Activated CD8-positive, alpha-beta memory T cell treated with anti-CD3 and anti-CD28 coated beads for 4 hours (primary cell): Measurements from ENCODE around the gene DEAF1.

ENCODE experiments used
- DNase-seq, 2 donors: peaks; one replicate each; pipeline ENCODE4 v3.0.0-alpha.2; 2020; ENCODE audit warnings: low read depth in 2 of 2

DEAF1 gene

DNA sequence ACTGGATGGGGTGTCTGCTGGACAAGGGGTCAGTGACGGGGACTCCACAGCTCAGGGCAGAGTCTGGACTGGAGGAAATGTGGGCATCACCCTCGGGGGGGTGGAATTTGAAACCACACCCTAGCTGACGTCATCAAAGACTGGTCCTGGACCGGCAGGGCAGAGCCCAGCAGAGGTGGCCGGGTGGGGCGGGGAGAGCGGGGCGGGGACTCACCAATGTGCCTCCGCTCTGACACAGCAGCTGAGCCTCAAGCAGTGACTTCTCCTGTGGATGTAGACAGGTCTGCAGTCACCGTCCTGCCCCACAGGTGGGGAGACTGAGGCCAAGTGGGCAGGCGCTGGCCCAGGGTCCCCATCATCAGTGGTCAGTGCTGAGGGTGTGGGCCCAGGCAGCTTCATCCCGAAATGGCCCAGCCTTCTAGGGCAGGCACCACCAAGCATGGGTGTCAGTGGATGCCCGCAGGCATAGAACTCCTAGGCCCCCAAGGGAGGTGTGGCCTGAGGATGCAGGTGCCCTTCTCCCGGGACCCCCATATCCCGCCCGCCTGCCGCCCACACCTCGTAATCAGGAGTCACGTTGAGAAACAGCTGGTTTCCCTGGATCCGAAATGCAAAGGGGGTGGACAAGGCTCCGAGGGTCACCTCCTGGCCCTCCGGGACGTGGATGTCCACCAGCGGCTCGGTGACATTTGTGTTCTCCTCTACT, 70.9 kb downstream of the DEAF1 start:
- no peak for DNase-seq

DNA sequence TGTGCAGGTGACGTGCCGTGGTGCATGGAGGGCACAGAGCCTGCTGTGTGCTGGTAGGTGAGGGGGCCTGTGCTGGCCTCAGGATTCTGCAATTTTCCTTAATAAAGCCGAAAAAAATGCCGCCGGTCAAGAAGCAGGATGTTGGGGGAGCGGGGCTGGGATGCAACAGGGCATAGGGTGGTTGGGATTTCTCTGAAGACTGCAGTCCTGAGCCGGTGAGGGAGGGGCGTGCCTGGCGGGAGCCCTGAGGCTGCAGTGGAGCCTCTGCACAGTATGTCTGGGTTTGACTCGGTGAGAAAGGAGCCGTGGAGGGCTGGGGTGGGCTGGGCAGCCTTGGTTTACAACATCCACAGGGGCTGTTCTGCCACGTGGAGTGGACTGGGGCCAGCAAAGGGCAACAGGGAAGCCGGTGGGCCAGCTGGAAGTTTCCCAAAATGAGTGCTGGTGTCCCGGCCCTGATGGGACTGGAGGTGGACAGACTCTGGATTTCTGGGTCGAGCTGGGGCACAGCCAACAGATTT, 71.6 kb downstream of the DEAF1 start:
- no peak for DNase-seq

DNA sequence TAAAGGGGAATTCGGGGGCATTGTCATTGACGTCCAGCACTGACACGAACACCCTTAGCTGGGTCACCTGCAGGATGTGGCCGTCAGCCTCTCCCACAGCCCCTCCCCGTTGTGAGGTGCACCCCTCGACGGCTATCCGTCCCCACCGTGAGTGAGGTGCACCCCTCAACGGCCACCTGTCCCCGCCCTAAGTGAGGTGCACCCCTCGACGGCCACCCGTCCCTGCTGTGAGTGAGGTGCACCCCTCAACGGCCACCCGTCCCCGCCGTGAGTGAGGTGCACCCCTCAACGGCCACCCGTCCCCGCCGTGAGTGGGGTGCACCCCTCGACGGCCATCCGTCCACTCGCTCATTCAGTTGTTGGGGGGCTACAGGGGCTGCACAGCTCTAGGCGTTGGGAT, 73.2 kb downstream of the DEAF1 start:
- no peak for DNase-seq

DNA sequence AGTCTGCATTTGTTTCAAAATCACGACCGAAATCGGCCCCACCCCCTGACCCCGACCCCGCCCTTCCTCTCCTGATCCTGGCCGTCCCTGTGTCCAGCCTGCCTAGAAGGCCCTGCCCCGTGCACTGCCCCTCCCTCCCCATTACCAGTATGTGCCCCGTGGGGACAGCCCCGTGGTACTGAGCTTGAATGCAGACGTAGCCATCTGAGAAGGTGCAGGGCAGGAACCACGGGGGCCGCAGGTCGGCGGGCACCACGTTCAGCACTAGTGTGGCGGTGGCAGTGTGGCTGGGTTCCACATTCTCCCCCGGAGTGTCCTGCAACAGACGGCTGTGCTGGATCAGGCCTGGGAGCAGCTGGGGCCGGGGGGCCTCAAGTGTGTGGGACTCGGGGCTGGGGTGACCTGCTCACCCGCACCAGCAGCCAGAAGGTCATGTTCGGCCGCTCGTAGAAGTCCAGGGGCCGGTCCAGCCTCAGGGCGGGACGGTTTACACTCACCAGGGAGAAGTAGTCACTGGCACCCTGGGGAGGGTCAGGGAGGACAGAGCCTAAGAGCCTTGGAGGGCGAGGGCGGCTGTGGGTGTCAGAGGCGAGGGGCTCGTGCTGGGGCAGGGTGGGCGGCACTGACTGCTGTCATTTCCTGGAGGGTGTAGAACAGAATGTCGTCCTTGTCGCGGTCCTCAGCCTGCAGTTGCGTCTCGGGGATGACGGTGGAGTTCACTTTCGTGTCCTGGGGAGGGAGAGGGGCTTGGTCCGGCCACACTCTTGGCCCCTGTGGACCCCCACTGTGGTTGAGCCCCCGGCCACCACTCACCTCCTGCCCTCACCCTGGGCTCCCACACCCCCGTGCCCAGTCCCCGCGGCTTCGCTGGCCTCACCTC, 73.8 kb downstream of the DEAF1 start:
- DNase-seq, result no peak

DNA sequence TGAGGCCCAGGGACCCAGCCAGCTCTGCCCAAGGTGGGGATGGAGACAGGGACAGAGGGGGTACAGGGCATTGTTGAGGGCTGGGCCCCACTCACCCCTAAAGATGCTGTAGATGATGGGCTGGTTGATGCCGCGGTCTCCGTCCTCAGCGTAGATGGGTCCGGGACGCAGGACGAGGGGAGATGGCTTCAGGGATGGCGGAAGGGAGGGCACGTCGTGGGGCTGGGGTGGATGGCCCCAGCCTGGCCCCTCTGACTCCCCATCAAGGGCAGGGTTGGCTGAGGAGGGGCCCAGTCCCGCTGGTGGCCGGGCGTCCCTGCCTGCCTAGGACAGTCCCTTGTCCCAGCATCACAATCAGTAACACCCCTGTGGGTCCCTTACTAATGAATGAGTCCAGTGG, 74.8 kb downstream of the DEAF1 start:
- no peak for DNase-seq

DNA sequence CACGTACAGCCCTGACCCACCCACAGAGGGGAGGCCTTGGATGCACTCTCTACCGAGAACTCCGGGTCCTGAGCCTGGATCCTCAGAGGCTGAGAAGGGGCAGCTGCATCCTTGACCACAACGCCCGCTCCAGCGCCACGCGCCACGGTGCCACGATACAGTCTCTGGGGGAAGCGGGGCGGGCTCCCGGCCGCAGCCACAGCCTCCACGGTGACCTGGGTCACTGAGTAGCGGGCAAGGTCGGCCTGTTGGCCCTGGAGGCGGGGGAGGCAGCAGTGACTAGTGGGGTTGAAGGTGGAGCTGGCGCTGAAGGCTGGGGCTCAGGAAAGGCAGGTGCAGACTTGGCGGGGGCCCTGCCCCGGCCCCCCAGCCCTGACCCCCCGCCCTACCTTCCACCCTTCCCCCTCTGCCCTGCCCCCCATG, 75.4 kb downstream of the DEAF1 start:
- no peak for DNase-seq

DNA sequence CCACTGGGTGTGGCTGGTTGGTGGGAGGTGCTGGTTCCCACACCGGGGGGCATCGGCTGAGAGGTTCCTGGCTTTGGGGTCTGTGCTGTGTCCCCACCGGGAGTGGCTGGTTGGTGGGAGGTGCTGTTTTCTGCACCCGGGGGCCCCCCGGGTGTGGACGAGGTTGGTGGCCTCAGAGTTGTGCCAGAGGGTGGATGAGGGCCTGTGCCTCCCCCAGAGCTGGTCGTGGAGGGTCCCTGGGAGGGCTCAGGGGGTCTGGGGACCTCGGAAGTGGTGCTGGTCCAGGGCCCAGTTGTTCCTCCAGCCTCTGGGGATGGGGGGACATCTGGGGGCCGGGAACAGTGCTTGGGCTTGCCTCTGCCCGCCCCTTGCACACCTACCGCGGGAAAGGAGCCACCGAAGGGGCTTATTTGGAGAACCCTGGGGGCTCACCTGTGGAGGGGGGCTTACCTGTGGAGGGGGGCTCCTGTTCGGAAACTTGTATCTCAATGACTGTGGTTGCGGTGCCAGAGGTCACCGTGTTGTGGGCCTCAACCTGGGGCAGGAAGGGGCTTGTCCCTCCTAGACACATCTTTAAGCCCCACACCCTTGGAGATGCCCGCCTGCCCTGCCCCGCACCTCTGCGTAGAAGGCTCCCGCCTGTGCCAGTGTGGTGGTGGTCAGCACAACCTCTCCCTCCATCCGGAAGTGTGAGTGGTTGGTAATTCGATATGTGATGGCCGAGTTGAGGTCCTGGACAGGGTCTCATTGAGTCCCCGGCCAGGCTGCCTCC, 76.0 kb downstream of the DEAF1 start:
- no peak for DNase-seq

DNA sequence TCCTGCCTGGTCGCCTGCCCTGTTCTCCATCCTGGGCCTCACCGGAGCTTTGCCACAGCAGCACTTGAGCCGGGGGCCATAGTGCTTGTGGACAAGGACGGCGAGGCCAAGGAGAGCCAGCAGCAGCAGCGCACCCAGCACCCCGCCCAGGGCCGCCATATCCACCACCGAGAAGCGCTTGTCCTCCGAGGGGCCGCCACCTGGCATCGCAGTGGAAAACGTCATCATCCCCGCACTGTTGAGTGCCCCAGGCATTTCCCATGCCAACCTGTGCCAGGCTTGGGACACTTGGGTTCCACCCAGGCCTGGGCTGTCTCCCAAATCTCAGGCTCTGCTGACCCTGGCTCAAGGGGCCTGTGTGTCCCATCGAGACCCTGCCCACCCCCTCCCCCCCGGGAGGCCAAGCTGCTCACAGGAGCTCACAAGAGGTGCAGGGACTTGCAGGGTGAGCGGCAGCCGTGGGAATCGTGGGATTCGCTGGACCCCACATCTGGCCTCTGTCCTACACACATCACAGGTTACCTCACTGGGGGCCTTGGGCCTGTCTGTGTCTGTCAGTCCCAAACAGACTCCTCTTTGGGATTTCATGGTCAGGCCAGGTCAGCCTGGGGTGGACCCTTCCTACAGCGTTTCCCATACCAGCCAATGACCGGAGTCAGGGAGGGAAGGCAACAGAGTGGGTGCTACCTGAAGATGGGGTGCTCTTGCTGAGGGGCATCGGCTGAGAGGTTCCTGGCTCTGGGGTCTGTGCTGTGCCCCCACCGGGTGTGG, 76.9 kb downstream of the DEAF1 start:
- no peak for DNase-seq

DNA sequence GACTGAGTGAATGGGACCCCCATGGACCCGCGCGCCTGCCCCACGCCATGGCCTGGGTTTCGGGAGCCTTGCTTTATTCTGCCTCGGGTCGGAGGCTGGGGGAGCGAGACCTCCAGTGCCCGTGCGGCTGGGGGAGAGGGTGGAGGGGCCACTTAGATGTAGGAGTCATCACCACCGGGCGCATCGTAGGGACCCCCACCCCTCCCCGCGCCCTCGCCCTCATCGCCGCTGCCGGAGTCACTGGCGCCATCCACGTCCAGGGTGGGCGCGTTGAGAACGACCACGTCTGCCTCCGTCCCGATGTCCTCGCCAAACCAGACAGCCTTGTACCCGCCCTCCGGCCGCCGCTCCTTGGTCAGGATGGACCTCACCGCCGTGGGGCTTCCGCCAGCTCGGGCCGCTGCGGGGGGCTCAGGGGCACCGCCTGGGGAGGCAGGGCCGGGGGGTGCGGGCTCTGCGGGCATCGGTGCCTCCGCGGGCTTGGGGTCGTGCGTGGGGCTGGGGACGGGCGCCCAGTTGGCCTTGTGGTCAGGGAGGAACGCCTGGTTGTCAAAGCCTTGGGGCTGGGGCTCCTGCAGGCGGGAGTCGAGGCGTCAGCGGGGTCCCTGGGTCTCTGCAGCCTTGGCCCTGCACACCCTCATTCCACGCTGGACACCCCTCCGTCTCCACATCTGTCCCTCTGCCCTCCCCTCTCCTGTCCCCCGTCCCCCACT, 77.7 kb downstream of the DEAF1 start:
- DNase-seq, result no peak

DNA sequence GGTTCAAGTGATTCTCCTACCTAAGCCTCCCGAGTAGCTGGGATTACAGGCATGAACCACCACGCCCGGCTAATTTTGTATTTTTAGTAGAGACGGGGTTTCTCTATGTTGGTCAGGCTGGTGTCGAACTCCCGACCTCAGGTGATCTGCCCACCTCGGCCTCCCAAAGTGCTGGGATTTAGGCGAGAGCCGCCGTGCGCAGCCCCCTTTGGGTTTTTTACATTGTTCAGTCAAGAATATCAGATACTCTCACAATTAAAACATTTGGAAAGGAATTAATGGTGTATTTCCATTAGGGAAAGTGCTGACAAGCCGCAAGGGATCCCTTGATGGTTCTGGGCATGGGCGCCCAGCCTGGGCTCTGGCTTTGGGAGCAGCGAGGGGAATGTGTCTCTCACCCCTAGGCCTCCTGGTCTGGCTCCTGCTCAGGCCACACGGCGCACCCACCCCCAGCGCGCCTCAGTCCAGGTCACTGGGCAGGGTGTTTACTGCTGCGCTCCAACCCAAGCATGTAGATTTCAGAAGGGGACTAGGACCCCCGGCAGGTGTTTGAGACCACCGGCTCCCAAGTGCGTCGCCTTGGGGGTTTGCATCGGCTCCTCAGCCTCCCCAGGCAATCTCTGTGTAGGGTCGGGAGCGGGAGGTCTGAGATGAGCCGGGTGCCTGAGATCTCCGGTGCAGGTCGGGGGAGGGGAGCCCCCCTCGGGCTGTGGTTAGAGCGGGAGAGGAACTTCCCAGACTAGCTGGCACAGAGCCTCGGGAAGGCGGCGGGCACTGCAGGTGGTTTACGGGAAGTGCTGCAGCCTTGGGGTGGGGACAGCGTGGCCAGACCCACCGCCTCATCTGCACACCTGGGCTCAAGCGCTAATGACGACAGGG, 78.5 kb downstream of the DEAF1 start:
- DNase-seq, result no peak

DNA sequence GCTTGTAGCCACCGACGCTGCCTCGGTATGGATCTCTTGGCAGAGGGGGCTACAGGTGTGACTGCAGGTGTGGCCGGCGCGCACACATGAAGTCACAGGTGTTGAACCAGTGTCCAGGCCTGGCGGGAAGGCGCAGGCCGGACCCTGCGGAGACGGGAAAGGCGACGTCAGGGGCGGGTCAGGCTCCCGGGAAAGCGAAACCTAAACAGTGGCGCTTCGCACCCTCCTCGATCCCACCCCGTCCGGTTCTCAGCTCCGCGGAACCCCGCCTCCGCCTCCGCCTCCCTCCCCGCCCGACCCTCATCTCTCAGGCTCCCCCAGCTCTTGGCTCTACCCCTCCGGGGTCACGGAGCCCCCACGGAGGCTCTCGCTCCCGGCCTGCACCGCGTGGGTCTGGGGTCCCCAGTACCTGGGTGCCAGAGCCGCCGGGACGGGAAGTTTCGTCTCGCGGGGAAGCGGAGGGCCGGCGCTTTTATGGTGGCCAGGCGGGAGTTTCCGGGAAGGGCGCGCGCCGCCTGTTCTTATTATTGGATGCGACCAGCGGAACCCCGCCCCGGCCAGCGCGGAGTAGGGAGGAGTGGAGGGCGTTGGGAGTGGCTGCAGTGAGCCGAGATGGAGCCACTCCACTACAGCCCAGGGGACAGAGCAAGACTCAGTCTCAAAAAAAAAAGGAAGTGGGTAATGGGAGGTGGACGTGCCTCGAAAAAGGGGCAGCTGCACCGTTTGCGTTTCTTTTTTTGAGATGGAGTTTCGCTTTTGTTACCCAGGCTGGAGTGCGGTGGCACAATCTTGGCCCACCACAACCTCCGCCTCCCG, 79.3 kb downstream of the DEAF1 start, which contains the start of gene IRF7:
TSS of gene IRF7 (minus strand) at position 447 of the 816 bp plus-strand sequence. CDS start 586 bp downstream, outside the sequence.
- DNase-seq, result peak; percentile 72 to 74

DNA sequence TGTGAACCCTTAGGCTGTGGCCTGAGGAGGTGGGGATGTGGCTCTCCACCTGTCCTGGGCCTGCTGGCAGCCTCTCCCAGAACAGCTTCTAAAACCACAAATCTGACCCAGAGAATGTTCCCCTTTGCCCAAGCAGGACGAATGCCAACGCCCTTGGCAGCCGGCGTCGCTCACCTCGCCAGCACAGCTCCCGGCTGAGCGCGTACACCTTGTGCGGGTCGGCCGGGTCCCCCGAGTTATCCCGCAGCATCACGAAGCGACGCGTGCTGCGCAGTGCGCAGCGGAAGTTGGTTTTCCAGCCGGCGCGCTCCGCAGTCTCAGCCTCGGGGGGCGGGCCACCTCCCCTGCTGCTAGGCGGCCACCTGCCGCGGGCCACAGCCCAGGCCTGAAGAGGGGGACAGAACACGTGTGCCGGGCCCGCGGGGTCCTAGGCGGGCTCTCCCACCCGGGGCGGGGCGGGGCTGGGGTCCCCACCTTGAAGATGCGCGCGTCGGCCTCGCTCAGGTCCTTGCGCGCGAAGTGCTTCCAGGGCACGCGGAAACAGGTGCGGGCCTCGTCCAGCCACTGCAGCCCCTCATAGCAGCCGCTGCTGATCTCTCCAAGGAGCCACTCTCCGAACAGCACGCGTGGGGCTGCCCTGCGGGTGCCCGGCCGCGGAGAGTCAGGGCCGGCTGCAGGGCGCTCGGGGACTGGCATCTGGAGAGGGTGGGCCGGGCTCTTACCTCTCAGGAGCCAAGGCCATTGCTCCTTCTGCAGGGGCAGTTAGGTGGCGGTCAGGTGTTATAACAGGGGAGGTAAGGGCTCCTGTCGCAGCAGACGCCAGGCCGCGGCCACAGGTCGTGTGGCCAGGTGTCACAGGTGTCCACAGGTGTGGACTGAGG, 80.2 kb downstream of the DEAF1 start:
- DNase-seq, result no peak

DNA sequence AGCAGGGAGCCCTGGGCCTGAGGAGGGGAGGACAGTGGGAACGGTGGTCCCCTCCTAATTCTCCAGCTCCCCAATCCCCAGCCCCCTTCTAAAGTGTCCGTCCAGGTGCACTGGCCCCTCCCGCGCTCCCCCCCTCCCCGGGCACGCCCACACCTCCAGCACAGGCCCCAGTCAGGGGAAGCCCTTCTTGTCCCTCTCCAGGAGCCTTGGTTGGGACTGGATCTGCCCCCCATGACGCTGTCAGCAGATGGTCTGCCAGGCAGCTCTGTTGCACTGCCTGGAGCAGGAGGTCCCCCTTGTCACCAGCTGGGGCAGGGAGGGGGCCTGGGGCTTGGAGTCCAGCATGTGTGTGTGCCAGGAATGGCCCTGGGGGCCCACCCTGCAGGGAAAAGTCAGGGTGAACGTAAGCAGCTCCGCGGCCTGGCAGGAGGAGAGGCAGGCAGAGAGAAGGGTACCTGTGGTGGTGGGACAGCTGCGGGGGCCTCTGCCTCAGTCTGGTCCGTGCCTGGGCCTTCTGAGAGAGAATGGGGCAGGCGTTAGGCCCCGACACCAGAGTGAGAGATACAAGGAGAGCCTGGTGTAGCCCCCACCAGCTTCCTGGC, 80.9 kb downstream of the DEAF1 start:
- no peak for DNase-seq

DNA sequence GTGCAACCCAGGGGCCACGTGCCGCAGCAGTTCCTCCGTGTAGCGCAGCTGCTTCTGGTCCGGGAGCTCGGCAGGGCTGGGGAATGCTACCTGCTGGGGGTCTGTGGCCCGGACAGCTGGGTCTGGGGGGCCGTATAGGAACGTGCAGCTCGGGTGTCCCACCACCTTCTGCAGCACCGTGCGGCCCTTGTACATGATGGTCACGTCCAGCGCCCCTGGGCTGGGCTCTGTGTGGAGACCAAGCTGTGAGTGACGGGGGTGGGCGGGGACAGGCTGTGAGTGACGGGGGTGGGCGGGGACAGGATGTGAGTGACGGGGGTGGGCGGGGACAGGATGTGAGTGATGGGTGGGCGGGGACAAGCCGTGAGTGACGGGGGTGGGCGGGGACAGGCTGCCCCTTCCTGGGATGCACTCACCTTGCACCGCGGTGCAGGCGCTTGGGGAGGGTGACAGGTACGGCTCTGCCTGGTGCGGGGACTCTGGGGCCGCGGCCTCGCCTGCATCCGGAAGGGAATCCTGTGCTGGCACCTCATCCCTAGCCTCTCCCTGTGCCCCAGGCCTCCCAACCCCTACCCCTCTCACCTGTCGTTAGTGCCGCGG, 81.6 kb downstream of the DEAF1 start:
- peak; percentile 69 to 74 for DNase-seq

DNA sequence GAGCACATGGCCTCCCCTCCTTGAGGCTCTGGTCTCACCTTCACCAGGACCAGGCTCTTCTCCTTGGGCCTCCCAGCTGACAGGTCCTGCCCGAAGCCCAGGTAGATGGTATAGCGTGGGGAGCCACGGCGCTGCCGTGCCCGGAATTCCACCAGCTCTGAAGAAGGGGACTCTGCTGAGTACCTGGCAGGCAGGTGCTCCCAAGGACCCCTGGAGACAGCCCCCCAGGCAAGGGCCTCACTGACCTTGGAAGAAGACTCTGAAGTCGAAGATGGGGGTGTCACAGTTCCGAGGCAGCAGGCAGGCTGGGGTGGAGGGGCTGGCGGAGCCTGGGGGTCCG, 82.1 kb downstream of the DEAF1 start:
- DNase-seq, result no peak

DNA sequence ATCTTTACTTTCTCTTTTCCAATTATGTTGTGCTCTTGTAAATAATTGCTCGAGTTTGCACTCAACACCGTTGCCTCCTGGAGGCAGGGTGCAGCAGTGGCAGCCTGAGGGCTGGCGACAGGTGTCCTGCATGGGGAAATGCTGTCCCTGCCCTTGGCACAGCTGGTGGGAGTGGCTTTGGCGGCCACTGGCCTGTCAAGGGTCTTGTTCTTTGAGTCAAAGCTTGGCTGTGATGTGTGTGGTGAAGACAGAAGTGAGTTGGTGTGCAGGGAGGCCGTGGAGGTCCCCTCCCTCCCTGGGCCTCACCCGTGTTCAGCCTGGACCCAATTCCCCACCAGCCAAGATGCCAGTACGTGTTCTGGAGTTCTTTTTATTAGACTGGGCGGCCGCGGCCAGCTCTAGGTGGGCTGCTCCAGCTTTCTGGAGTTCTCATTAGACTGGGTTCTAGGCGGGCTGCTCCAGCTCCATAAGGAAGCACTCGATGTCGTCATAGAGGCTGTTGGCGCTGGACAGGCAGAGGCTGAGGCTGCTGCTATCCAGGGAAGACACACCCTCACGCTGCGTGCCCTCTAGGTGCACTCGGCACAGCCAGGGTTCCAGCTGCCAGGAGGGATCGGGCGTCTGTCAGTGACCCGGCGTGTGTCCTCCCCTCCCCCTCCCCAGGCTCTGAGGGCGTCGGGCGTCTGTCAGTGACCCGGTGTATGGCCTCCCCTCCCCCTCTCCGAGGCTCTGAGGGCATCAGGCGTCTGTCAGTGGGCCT, 82.6 kb downstream of the DEAF1 start:
- no peak for DNase-seq
